Measurements from ENCODE around the gene TCF7L1. TPM values are rescaled to one million over a fixed set of nuclear protein-coding genes. Genes with fewer than 3 reads are reported as not detected.

The TCF7L1 gene
- total and polyA plus RNA-seq, 2 of the 13 experiments (the other 11 are each of a cell fraction or from before 2014, with no cell fraction given): 0.04 to 0.15 TPM

DNA sequence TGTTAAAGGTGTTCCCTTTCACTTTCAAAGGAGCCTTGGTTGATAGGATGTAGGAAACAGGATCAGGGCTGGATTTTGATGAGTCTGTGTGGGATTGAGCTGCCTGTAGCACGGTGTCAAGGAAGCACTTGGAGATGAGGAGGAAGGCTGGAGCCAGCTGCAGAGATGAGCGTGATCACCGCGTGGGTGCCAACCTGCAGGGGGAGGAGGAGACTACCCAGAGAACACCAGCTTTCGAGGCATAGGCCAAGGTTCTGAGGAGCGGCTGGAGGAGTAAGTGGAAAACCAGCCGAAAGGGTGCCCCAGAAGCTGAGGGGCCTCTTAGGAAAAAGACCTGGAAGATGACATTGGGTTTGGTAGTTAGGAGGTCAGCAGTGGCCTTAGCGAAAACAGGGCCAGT, 130.4 kb downstream of the TCF7L1 start:
- no peak for TF ChIP-seq NBN (conservative IDR thresholded peaks at IDR 0.05)
- no peak for DNase-seq (ENCODE audit: low spot score)
- in situ Hi-C loops (cut with HindIII; ENCODE audit: extremely low pct_ligation_motif_present, low pct_unique_long_range_greater_than_20kb): no loop called here
- Histone ChIP-seq H3K4me1 (ENCODE audit: insufficient read depth, low read length) (peaks cover 10% of the 10 kb centered on the region), H4K20me1 (ENCODE audit: insufficient read depth, low read length) (no peaks in the 10 kb centered on the region; the same call in 1 of the 2 replicates), H3K4me3 (replicated peaks in 1 of 3; ENCODE audit: insufficient read depth in 1 of 3, low read depth in 2 of 3, low read length in 3 of 3) (no peak overlapping the region), H3K36me3 (replicated peaks in 1 of 2; ENCODE audit: control insufficient read depth in 1 of 2, insufficient read depth in 2 of 2, low read length in 2 of 2) (no peaks in the 10 kb centered on the region), H3K27me3 (ENCODE audit: control insufficient read depth in 1 of 2, insufficient read depth in 2 of 2, low read length in 2 of 2) (peaks cover 4 to 50% of the 10 kb centered on the region in 2 experiments; a peak in 3 of 5 replicates), H3K27ac (ENCODE audit: extremely low read length, insufficient read depth, low read length) (no peak overlapping the region), H3K9me3 (ENCODE audit: low read length) (no peaks in the 10 kb centered on the region), H3K4me2 (ENCODE audit: low read depth, low read length) (no peak overlapping the region), H3K9ac (ENCODE audit: insufficient read depth, low read depth, low read length) (no peak overlapping the region), H2AFZ (ENCODE audit: low read length) (no peak overlapping the region), H3K79me2 (ENCODE audit: insufficient read depth, low read length) (no peaks in the 10 kb centered on the region)
- 52% methylated on average over 8 of the region's 8 CpGs for WGBS (ENCODE audit: low lambda C conversion rate)
- ChIA-PET POLR2A (no interaction called here), CTCF (ENCODE audit: low intra/inter-chr PET ratio, low total read pairs) (no interaction called here)
- intact Hi-C loops (cut with micrococcal nuclease; ENCODE audit: unreplicated experiment): no loop called here
- BruUV-seq (replicated peaks): no TSS peak
- no peak for FAIRE-seq
- ATAC-seq: no peak

DNA sequence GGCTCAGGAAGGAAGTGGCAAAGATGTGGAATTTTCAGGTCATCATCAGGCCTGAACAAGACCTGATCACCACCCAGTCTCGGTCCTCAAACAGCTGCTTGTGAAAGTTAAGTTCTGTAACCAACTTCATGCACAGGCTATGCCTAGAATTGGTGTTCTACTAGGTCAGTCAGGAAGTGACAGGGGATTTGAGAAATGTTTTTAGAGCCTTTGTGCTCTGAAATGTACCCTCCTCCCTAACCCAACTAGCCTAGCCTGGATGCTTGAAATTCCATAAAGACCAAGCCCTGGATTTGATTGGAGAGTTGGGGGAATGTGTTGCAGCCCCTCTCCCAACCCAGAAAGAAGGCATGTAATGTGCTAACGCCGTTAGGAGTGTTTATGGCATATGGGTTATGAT, 131.3 kb downstream of the TCF7L1 start:
- BruUV-seq (replicated peaks): no TSS peak
- Histone ChIP-seq H4K20me1 (ENCODE audit: insufficient read depth, low read length) (no peaks in the 10 kb centered on the region; the same call in 1 of the 2 replicates), H3K27me3 (ENCODE audit: control insufficient read depth in 1 of 2, insufficient read depth in 2 of 2, low read length in 2 of 2) (peaks cover 4 to 46% of the 10 kb centered on the region in 2 experiments; a peak in 3 of 5 replicates), H3K4me3 (replicated peaks in 1 of 3; ENCODE audit: insufficient read depth in 1 of 3, low read depth in 2 of 3, low read length in 3 of 3) (no peak overlapping the region), H3K36me3 (replicated peaks in 1 of 2; ENCODE audit: control insufficient read depth in 1 of 2, insufficient read depth in 2 of 2, low read length in 2 of 2) (no peaks in the 10 kb centered on the region), H3K9ac (ENCODE audit: insufficient read depth, low read depth, low read length) (no peak overlapping the region), H3K79me2 (ENCODE audit: insufficient read depth, low read length) (no peaks in the 10 kb centered on the region), H3K4me1 (ENCODE audit: insufficient read depth, low read length) (peaks cover 2% of the 10 kb centered on the region), H2AFZ (ENCODE audit: low read length) (no peak overlapping the region), H3K9me3 (ENCODE audit: low read length) (no peaks in the 10 kb centered on the region), H3K27ac (ENCODE audit: extremely low read length, insufficient read depth, low read length) (no peak overlapping the region), H3K4me2 (ENCODE audit: low read depth, low read length) (no peak overlapping the region)
- intact Hi-C loops (cut with micrococcal nuclease; ENCODE audit: unreplicated experiment) (no loop called here), in situ Hi-C loops (cut with HindIII; ENCODE audit: extremely low pct_ligation_motif_present, low pct_unique_long_range_greater_than_20kb) (no loop called here)
- DNase-seq (ENCODE audit: low spot score) (no peak), FAIRE-seq (no peak), ATAC-seq (no peak)
- ChIA-PET POLR2A (no interaction called here), CTCF (ENCODE audit: low intra/inter-chr PET ratio, low total read pairs) (no interaction called here)
- WGBS (ENCODE audit: low lambda C conversion rate): 0% methylated on average over 3 of the region's 3 CpGs
- TF ChIP-seq SETDB1 (CRISPR knock-in tag; IDR thresholded peaks at IDR 0.05; ENCODE audit: borderline replicate concordance): no peak
- TF ChIP-seq, protein P1, sequence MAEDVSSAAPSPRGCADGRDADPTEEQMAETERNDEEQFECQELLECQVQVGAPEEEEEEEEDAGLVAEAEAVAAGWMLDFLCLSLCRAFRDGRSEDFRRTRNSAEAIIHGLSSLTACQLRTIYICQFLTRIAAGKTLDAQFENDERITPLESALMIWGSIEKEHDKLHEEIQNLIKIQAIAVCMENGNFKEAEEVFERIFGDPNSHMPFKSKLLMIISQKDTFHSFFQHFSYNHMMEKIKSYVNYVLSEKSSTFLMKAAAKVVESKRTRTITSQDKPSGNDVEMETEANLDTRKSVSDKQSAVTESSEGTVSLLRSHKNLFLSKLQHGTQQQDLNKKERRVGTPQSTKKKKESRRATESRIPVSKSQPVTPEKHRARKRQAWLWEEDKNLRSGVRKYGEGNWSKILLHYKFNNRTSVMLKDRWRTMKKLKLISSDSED (CRISPR knock-in tag; IDR thresholded peaks at IDR 0.05): no peak
- no peak for TF ChIP-seq ZNF160 (CRISPR knock-in tag; IDR thresholded peaks at IDR 0.05)
- TF ChIP-seq, protein P2, sequence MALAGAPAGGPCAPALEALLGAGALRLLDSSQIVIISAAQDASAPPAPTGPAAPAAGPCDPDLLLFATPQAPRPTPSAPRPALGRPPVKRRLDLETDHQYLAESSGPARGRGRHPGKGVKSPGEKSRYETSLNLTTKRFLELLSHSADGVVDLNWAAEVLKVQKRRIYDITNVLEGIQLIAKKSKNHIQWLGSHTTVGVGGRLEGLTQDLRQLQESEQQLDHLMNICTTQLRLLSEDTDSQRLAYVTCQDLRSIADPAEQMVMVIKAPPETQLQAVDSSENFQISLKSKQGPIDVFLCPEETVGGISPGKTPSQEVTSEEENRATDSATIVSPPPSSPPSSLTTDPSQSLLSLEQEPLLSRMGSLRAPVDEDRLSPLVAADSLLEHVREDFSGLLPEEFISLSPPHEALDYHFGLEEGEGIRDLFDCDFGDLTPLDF (CRISPR knock-in tag; IDR thresholded peaks at IDR 0.05): no peak
- TF ChIP-seq KAT8 (CRISPR knock-in tag; IDR thresholded peaks at IDR 0.05): no peak
- no peak for TF ChIP-seq TAF1 (CRISPR knock-in tag; IDR thresholded peaks at IDR 0.05)
- TF ChIP-seq GABPB1 (CRISPR knock-in tag; IDR thresholded peaks at IDR 0.05): no peak
- TF ChIP-seq SRSF9 (IDR thresholded peaks at IDR 0.05; ENCODE audit: borderline replicate concordance, insufficient read depth, low read depth, low read length, poor library complexity, severe bottlenecking): no peak
- TF ChIP-seq ZNF607 (CRISPR knock-in tag; IDR thresholded peaks at IDR 0.05; ENCODE audit: borderline replicate concordance): no peak
- no peak for TF ChIP-seq ZNF30 (CRISPR knock-in tag; IDR thresholded peaks at IDR 0.05)
- TF ChIP-seq SYNCRIP (IDR thresholded peaks at IDR 0.05; ENCODE audit: insufficient read depth, low read depth, low read length): no peak
- TF ChIP-seq ESRRA (CRISPR knock-in tag; IDR thresholded peaks at IDR 0.05; ENCODE audit: low read depth): no peak
- TF ChIP-seq, protein P3, sequence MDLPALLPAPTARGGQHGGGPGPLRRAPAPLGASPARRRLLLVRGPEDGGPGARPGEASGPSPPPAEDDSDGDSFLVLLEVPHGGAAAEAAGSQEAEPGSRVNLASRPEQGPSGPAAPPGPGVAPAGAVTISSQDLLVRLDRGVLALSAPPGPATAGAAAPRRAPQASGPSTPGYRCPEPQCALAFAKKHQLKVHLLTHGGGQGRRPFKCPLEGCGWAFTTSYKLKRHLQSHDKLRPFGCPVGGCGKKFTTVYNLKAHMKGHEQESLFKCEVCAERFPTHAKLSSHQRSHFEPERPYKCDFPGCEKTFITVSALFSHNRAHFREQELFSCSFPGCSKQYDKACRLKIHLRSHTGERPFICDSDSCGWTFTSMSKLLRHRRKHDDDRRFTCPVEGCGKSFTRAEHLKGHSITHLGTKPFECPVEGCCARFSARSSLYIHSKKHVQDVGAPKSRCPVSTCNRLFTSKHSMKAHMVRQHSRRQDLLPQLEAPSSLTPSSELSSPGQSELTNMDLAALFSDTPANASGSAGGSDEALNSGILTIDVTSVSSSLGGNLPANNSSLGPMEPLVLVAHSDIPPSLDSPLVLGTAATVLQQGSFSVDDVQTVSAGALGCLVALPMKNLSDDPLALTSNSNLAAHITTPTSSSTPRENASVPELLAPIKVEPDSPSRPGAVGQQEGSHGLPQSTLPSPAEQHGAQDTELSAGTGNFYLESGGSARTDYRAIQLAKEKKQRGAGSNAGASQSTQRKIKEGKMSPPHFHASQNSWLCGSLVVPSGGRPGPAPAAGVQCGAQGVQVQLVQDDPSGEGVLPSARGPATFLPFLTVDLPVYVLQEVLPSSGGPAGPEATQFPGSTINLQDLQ (CRISPR knock-in tag; IDR thresholded peaks at IDR 0.05): no peak
- TF ChIP-seq HCFC1 (IDR thresholded peaks at IDR 0.05; ENCODE audit: low read depth, low read length): no peak

Measured in HepG2 (cell line).